ENCODE measurements around the gene TLE6.
"Not testable (repeated sequence)": the region's sequence is repeated elsewhere in the genome, so short reads cannot be mapped to it uniquely, and the experiment has no call there.

The TLE6 gene

DNA sequence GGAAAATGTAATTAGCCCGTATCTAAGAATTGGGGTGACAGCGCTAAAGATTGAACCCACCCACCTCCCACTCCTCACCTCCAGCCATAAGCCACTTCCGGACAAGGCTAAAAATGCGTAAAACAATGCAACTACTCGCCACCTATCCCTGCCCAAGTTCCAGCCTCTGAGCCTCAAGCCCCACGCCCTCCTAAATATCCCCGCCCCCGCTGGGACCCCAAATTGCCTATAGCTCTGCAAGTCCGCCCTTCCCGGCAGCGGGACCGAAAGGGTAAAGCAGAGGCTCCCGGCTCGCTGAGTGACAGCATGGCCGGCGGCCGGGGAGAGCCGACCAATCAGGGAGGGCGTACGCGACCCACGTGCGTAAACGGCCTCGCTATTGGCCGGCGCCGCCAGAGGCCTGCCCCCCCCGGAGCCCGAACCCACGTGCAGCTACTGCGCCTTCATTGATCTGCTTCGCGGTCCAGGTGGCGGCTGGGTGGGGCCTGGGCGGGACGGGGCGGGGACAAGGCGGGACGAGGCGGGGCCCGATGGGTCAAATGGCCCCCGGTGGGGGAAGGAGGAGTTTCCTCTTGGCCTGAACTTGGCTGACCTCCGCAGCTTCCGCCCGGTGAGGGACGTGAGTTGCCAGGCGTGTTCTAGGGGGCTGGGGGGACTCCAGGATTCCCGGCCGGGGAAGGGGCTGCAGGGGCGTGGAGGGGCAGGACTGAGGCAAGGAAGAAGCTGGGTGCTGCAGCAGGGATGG lies at the start of gene TLE6:
Gene TLE6 (plus strand): TSS at position 564 of the 745 bp plus-strand sequence. CDS start 670 bp downstream, outside the sequence.
- DNase-seq (ENCODE audit: low spot score): peak; percentile 97

DNA sequence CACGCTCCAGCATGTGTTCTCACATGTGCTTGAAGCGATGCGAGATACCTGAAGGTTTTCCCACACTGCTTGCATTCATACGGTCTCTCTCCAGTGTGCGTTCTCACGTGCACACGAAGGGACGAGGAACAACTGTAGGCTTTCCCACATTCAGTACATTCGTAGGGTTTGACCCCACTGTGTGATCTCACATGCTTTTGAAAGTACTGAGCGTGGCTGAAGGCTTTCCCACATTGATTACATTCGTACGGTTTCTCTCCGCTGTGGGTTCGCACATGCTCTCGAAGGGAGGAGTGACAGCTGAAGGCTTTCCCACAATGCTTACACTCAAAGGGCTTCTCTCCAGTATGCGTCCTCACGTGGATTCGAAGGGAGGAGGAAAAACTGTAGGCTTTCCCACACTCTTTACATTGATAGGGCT lies 43.9 kb upstream of the TLE6 start:
- no peak for DNase-seq (ENCODE audit: low spot score)

DNA sequence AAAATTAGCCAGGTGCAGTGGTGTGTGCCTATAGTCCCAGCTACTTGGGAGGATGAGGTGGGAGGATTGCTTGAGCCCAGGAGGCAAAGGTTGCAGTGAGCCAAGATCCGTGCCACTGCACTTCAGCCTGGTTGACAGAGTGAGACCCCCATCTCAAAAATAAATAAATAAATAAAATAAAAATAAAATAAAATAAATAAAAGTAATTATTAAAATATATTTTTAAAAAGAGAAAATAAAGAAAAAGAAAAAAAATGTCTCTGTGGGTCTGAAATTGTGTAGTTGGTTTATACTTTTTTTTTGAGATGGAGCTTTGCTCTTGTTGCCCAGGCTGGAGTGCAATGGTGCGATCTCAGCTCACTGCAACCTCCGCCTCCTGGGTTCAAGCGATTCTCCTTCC lies 41.5 kb upstream of the TLE6 start:
- DNase-seq (ENCODE audit: low spot score): not testable (repeated sequence)

DNA sequence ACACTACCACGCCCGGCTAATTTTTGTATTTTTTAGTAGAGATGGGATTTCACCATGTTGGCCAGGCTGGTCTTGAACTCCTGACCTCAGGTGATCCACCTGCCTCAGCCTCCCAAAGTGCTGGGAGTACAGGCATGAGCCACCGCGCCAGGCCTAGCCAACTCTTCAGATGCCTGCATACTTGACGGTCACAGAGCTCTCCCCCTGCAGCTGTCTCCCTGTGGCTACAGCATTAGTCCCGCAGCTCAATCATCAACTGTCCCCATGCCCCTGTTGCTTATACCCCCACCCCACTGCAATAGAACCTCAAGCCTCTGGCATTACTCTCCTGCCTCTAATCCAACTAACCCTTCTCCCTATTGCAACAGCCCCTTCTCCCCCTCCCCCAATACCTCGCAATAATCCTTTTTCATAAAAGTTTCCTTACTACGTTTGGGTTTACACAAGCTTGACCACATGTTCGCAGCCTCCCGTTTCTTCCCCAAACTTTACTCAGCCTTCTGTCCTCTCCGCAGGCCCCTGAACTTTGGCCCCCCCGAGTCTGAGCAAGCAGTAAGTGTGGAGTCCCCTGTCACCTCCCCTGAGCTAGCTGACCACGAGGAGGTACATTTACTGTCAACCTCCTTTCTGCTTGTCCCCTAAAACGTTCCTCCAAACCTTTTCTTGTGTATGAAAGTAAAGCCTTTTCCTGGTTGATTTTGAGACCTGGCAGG lies 34.3 kb upstream of the TLE6 start:
- DNase-seq (ENCODE audit: low spot score): no peak

DNA sequence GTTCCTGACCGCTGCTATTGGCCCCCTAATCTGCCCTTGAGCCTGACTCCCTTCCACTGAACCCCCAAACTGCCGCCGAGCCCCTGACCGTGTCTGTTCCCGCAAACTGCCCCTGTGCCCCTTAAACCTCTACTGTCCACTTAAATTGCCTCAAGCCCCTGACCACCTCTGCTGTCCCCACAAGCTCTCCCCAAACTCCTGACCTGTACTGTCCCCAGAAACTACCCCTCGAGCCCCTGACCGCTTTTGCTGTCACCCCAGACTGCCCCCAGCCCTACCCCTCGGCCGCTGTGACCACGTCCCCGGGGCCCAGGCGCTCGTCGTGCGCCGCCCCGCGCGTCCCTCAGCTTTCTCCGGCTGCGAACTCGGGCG lies 33.0 kb upstream of the TLE6 start:
- no peak for DNase-seq (ENCODE audit: low spot score)

DNA sequence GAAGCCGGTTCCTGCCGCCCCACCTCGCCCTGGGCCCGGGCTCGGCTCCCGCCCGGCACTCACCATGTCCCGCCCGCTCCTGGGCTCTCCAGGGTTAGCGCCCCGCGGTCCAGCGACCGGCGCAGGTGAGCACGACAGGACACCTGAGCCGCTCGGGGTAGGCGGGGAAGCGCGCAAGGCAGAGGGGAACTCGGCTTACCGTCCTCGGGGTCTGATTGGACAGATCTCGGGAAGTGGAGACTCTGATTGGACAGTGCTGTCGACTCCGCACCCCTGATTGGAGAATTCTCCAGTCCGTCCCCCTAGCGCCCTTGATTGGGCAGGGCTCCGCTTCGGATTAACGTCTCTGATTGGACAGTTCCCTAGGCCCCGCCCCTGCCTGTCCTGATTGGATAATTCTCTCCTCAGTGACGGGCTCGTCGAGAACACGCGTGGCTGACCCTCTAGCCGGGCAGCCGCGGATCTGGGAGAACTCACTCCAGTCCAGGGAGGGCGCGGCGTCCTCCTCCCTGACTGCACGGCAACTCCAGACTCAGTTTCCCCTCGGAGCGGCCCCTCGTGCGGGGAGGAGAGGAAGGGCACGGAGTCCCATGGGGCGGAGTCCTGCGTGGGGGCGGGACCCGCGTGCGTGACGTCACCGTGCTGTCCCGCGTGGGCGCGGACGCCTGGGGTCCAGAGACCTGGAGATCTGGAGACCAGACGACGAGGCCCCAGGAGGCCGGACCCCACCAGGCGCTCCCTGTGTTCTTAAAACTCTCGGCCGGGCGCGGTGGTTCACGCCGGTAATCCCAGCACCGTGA lies 32.4 kb upstream of the TLE6 start, which contains the start of gene ZNF77:
Gene ZNF77 (minus strand): TSS at position 197 of the 800 bp plus-strand sequence. CDS start 131 bp downstream, at position 66.
- DNase-seq (ENCODE audit: low spot score): peak; percentile 99

DNA sequence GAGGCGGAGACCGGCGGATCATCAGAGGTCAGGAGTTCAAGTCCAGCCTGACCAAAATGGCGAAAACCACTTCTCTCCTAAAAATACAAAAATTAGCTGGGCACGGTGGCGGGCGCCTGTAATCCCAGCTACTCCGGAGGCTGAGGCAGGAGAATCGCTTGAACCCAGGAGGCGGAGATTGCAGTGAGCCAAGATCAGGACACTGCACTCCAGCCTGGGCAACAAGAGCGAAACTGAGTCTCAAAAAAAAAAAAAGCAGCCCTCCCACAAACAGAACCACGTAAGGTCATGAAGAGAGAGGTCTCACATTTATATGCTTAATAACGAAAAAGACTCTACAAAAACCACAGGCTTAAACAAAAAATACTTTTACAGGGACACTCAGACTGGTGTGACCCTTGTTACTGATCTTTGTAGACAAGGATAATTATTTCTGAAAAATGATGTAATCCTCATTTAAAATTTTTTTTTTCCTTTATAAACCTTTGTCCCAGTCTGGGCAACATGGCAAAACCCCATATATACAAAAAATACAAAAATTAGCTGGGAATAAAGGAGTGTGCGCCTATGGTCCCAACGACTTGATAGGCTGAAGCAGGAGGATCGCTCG lies 31.7 kb upstream of the TLE6 start:
- DNase-seq (ENCODE audit: low spot score): no peak

DNA sequence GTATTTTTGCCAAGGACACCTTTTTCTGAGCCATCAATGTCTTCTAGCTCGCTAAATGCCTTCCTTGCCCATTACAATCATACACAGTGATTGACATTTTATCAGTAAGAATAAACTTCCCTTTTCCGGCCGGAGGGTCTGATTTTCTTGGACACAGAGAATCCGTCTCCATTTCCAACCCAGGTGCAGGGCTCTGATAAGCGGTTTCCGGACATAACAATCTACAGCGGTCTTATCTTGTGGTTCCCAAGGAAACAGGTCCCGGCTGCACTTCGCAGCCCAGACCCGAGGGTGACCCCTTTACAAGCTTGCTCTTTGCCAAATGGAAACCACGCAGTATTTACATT lies 27.5 kb upstream of the TLE6 start:
- peak; percentile 25 for DNase-seq (ENCODE audit: low spot score)

DNA sequence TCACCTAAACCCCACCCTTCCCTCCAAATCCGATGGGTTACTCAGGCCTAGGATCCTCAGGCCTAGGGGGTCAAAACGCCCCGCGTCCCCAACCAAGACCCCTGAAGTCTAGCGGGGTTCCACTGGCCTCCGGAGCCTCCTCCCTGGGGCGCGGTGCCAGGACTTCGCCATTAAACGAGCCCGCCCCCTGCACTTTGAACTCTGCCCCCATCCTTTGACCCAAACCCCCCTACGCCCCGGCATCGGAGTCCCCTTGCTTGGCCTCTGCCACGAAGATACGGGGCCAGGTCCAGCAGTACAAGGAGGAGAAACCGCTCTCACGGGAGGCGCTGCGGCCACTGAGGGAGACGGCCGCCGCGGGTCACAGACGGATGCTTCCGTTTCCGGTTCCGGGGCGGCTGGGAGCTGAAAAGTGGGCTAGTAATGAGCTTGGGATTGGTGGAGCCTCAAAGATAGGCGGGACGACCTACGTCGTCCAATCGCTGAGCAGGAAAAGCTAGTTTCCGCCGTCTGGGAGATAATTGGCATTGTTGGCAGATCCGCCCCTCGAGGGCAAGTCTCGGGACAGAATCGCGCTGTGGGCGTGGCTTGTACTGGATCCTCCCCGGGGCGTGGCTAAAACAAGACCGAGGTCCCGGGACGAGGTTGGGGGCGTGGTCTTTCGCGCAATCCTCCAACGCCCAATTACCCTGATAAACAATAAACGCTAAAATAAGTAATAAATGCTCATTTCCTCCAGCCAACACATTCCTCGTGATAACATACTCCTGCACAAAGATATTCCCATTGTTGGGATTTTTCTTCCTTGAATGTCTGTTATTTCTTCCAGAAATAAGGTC lies 26.9 kb upstream of the TLE6 start:
- DNase-seq (ENCODE audit: low spot score): peak; percentile 94

DNA sequence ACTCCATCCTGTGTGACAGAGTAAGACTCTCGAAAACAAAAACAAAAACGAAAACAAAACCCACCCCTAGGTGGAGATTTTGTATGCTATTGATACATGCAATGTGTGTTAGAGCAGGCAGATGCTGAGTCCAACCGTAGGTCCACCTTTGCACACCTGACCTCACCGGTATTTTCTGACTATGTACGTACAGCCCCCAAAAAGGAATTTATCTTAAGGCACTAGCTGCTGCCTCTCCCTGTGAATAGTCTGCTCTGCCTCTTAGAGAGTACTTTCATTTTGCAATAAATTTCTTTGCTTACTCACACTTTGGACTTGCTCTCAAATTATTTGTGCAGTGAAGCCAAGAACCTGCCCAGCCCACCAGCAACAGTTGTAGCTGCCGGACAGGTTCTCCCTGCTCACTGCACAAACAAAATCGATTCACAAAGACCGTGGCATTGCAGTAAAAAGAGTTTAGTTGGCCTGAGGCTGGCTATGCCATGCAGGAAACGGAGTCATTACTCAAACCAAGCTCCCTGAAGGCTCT lies 24.3 kb upstream of the TLE6 start:
- DNase-seq (ENCODE audit: low spot score): no peak

DNA sequence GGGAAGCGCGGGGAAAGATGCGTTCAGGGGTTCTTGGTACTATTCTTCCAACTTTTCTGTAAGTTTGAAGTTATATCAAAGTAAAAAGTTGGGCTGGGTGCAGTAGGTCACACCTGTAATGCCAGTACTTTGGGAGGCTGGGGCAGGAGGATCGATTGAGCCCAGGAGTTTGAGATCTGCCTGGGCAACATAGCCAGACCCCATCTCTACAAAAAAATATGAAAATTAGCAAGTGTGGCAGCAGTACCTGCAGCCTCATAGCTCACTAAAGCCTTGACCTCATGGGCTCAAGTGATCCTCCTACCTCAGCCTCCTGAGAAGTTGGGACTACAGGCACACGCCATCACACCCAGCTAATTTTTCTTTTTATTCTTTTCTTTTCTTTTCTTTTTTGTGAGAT lies 20.2 kb upstream of the TLE6 start:
- no peak for DNase-seq (ENCODE audit: low spot score)

DNA sequence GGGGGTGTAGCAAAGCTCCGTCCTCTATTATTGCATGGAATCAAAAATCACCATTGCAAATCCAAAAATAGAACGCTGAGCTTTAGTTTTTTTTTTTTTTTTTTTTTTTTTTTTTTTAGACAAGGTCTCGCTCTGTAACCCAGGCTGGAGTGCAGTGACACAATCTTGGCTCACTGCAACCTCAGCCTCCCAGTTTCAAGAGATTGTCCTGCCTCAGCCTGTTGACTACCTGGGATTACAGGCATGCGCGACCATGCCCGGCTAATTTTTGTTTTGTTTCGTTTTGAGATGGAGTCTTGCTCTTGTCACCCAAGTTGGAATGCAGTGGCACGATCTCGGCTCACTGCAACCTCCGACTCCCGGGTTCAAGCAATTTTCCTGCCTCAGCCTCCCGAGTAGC lies 17.2 kb upstream of the TLE6 start:
- no peak for DNase-seq (ENCODE audit: low spot score)

DNA sequence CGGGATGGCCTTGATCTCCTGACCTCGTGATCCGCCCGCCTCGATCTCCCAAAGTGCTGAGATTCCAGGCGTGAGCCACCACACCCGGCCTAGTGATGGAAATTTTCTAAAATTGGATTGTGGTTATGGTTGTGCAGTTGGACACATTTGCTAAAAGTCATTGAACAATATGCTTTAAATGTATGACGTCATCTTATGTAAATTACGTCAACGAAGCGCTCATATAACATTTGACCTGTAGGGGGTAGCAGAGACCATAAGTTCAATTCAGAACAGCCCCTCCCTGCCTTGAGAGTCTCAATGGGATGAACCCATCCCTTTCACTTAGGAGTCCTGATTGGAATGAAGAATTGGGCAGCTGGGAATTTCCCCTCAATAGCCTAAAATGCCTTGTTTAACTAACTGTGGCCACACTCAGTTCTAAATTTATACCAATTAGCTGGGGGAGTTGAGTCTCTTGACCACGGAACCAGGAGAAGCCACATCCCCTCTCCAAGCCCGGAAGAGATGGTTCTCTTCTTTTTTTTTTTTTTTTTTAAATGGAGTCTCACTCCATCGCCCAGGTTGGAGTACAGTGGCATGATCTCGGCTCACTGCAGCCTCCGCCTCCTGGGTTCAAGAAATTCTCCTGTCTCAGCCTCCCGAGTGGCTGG lies 15.2 kb upstream of the TLE6 start:
- no peak for DNase-seq (ENCODE audit: low spot score)

DNA sequence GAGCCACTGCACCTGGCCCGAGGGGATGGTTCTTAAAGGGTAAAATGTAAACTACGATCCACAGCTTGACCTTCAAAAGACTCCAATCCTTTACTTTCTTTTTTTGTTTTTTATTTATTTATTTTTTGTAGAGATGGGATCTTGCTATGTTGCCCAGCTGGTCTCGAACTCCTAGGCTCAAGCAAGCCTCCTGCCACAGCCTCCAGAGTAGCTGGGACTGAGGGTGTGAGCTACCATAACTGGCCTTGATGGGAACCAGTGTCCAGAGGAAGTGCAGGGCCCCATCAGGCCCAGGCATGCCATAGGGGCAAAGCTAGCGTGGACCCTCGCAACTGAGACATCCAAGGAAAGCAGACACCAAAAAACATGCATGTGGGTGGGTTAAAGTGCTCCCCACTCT lies 14.2 kb upstream of the TLE6 start:
- DNase-seq (ENCODE audit: low spot score): no peak

DNA sequence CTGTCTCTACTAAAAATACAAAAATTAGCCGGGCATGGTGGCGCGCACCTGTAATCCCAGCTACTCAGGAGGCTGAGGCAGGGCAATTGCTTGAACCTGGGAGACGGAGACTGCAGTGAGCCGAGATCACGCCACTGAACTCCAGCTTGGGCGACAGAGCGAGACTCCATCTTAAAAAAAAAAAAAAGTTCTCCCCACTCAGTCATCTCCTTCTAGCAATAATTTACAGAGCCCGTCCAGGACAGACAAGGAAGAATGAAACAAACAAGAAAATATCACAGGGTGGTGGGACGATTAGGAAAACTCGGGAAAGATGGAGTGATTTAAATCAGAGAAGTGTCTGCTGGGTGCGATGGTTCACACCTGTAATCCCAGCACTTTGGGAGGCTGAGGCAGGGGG lies 13.7 kb upstream of the TLE6 start:
- DNase-seq (ENCODE audit: low spot score): not testable (repeated sequence)

DNA sequence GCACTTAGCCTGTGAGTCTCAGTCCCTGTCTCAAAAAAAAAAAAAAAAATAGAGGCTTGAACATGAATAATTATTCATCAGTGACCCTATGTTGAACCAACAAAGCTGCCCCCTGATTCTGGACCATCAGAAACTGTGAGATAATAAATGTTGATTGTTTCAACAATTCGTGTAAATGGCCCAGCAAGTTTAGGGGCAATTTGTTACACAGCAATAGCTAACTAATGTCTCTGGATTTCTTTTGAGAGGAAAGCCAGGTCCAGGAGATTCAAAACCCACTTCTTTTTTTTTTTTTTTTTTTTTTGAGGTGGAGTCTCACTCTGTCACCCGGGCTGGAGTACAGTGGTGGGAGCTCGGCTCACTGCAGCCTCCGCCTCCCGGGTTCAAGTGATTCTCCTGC lies 12.5 kb upstream of the TLE6 start:
- DNase-seq (ENCODE audit: low spot score): no peak

DNA sequence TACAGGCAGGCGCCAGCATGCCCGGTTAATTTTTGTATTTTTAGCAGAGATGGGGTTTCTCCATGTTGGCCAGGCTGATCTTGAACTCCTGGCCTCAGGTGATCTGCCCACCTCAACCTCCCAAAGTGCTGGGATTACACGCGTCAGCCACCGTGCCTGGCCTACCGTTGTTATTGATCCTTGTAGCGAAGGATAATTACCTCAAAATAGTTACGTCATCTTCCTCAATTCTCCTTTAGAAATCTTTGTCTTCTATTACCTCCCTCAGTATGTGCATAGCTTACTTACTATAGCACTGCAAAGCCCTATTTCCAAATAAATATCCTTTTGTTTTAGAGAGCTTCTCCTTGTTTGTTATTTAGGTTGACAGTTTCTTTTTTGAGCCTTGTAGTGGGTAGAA lies 9.4 kb upstream of the TLE6 start:
- no peak for DNase-seq (ENCODE audit: low spot score)

DNA sequence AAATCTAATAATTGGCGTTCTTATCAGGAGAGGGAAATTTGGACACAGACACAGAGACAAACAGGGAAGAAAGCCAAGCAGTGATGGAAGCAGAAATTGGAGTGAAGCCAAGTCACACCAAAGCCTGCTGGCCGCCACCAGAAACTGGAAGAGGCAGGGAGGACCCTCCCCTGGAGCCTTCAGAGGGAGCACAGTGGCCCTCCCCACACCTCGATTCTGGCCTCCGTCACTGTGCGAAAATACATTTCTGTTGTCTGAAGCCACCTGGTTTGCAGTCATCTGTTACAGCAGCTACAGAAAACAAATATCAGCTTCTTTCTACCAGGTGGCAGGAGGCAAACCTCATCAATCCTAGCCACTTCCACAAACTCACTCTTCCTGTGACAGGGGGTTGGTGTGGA lies 8.3 kb upstream of the TLE6 start:
- DNase-seq (ENCODE audit: low spot score): no peak

DNA sequence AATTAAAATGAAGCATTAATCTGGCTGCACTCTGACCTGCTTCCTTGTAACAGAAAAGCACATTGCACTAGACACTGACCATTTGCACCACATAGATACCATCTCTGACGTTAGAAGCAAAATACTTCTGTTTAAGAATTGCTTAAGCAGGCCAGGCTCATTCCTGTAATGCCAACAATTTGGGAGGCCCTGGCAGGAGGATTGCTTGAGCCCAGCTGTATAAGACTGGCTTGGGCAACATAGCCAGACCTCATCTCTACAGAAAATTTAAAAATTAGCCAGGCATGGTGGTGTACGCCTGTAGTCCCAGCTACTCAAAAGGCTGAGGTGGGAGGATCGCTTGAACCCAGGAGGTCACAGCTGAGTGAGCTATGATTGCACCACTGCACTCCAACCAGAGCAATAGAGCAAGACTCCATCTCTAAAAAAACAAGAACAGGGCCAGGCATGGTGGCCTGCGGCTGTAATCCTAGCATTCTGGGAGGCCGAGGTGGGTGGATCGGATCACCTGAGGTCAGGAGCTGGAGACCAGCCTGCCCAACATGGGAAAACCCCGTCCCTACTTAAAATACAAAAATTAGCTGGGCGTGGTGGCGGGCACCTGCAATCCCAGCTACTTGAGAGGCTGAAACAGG lies 7.0 kb upstream of the TLE6 start:
- no peak for DNase-seq (ENCODE audit: low spot score)

DNA sequence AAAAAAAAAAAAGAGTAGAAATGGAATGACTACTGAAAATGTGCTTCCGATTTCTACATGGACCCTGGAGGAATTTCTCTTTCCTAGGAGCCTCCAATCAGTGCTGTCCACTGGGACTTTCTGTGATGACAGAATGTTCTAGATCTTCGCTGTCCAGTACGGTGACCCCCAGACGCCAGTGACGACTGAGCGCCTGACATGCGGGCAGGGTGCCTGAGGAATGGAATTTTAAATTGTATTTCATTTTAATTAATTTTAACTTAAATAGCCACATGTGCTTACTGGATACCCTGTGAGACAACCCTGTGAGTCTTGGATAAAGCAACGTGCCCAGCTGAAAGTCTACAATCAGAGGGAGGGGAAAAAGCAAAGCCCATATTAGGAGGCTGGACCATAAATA lies 4.1 kb upstream of the TLE6 start:
- DNase-seq (ENCODE audit: low spot score): no peak
